Measurements from ENCODE around the gene ZNF581.
A peak's percentile ranks its signal among the peaks of the same experiment; 100 is the strongest.

ZNF581 gene

GRCh38 chr19:55648585-55649267 lies 5.3 kb downstream of the ZNF581 start:
- no peak for DNase-seq (ENCODE audit: low spot score)

- no peak for DNase-seq (ENCODE audit: low spot score)
Observed at GRCh38 chr19:55649268-55650125, 6.0 kb downstream of the ZNF581 start.

GRCh38 chr19:55650126-55650557 lies 6.7 kb downstream of the ZNF581 start:
- DNase-seq (ENCODE audit: low spot score), result no peak

- no peak for DNase-seq (ENCODE audit: low spot score)
Observed at GRCh38 chr19:55650602-55651230, 7.3 kb downstream of the ZNF581 start.

- DNase-seq (ENCODE audit: low spot score), result no peak
Observed at GRCh38 chr19:55651236-55651635, 7.8 kb downstream of the ZNF581 start.

DNA sequence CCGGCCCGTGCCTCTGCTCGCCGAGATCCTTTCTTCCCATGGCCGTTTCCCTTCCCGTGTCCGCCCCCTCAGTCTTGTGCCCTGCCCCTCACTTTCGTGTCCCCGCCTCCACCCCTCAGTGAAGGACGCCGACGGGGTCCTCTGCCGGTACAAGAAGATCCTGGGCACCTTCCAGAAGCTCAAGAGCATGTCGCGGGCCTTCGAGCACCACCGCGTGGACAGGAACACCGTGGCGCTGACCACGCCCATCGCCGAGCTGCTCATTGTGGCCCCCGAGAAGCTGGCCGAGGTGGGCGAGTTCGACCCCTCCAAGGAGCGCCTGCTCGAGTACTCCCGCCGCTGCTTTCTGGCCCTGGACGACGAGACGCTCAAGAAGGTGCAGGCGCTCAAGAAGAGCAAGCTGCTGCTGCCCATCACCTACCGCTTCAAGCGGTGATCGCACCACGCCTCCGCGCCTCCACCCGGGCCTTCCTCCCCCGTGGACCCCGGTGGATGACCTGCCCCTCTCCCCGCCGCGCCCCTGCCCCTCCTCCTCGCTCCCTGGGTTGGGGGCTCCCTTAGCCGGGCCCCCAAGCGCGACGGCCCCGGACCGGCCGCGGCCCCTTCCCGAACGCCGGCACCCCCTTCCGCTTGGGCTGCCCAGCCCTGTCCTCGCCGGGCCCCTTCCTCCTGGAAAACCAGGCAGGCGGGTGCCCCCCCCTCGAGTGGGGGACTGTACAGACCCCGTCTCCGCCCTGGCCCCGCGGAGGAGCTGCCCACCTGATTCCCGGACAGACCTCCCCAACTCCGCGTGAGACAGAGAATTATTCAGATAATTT lies 9.1 kb downstream of the ZNF581 start:
- no peak for DNase-seq (ENCODE audit: low spot score)

GRCh38 chr19:55653651-55654322 lies 10.3 kb downstream of the ZNF581 start:
- DNase-seq (ENCODE audit: low spot score), result peak; percentile 99

GRCh38 chr19:55654323-55654867 lies 10.9 kb downstream of the ZNF581 start:
- DNase-seq (ENCODE audit: low spot score), result peak; percentile 100

DNA sequence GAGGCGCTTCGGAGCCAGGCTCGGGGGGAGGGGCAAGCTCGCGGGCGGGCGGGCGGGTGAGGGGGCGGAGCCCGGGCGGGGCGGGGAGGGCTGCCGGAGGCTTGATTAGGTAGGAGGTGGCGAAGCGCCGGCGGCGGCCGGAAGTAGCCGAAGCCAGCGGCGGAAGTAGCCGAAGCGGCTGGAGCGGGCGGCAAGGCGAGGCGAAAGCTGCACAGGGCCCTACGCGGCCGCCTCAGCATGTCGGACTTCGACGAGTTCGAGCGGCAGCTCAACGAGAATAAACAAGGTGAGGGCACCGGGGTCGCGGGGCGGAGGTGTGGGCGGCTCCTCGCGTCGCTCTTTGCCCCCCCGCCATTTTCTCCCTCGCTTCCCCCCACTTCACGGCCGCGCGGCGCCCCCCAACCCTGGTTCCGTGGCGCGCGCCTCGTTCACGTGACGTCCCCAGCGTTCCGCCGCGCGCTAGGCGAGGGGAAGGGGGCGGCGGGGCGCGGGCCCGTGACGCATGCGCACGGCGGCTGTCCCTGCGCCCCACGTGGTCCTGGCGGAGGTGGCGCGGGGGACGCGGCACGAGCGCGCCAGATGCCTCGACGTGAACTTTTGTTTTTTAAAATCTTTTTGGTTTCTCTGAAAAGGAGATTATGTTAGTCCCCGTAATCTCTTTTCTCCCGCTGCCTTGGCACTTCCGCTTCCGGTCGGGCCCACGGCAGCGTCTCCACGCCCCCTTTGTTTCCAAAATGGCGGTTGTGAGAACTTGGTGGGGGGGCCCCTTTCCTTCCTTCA lies 11.6 kb downstream of the ZNF581 start, which contains the start of gene U2AF2:
TSS of gene U2AF2 (plus strand) at position 168 of the 780 bp plus-strand sequence. CDS start at position 238, 70 bp downstream.
- DNase-seq (ENCODE audit: low spot score), result peak; percentile 96

GRCh38 chr19:55655648-55656040 lies 12.2 kb downstream of the ZNF581 start:
- DNase-seq (ENCODE audit: low spot score), result no peak

DNA sequence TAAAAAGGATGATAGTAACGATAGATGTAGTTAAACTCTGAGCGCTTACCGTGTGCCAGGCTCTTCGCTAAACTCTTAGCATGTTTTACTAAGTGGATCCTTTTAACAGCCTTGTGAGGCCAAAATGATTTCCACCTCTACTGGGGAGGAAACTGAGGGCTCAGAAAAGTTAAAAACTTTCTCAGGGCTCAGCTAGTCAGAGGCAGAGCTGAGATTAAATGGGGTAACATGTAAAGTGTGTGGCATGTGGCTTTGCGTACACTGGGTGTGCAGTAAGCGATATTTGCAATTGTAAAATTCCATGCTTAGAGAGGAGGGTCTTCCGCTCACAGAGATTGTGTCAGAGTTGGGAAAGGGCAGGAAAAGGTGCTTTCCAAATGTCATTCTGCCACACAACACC lies 13.1 kb downstream of the ZNF581 start:
- DNase-seq (ENCODE audit: low spot score), result no peak

DNA sequence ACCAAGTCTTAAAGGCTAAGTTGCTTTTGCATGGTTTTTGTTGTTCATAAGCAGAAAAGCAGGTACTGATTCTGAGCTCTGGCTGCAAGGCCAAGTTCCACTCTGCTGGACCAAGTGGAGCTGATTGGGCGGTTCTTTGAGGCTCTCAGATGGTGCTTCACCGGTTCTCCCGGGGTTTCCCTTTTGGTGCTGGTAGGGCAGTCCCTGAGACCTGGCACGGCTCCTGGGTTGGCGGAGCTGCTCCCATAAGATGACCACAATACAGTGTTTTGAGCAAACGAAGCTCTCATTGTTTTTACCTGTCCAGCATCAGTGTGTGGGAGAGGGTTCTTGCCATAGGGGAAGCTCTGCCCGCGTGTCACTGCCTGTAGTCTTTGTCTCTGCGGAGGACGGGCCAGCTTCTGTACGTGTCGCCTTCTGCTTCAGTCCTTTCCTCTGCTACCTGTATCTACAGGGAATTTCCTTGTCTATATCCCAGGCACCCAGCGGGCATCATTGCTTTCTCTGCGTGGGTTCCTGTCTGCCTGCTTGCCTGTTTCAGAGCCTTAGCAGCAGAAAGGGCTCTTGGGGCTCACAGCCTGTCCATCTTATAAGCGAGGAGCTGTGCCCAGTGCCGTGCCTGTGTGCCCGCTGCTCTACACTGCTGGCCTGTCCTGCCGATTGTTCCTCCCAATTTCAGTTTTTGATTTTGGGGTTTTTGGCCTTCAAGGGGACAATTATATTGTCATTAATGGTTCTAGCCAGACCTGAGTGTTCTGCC lies 13.7 kb downstream of the ZNF581 start:
- DNase-seq (ENCODE audit: low spot score), result no peak

DNA sequence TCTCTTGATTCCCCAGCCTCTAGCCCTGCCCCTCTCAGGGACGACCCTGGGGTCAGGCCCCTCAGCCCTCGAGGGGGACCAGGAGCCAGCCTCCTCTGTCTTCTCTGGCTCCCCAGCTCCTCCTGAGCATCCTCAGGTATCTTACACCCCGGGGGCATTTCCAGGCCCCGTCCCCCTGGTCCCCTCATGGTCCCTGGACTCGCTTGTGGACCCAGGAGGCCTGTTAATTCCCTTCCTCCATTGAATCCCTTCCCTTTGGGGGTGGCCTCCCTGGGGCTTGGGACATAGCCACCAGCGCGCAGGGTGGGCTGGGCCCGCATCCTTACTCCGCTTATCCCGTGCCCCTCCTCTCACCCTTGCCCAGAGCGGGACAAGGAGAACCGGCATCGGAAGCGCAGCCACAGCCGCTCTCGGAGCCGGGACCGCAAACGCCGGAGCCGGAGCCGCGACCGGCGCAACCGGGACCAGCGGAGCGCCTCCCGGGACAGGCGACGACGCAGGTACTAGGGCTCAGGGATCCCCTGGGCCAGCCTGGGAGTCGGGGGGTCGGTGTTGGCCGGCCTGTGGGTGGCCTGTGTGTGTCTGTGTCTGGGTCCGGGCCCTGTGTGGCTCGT lies 15.5 kb downstream of the ZNF581 start:
- DNase-seq (ENCODE audit: low spot score), result no peak

DNA sequence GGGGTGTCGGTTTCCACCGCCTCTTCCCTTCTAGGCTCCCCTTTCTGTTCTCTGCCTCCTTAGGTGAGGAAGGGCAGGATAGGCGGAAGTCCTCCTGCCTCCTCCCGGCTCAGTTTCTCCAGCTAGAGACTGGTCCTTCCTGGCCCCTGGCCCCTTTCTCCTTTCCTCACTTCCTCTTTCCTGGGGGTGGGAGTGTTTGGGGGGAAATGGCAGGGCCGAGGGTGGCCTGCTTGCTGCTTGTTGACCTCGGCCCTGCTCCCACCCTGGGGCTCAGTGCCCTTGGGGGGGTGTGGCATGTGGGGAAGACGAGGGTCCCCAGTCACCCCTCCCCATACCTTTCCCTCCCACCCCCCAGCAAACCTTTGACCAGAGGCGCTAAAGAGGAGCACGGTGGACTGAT lies 16.4 kb downstream of the ZNF581 start:
- DNase-seq (ENCODE audit: low spot score), result no peak

DNA sequence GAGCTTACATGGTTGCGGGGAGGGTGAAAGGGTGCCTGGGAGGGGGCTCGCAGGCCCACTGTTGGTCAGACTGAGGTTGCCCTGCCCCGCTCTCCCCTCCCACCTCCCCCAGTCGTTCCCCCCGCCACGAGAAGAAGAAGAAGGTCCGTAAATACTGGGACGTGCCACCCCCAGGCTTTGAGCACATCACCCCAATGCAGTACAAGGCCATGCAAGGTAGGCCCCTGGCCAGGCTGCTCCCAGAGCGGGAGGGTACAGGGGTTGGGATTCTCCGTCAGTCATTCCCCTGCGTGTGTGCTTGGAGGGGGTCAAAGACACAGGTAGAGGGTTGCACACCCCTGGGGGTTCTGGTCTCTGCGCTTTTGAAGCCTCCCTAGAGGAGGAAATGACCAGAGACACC lies 17.0 kb downstream of the ZNF581 start:
- DNase-seq (ENCODE audit: low spot score), result no peak

DNA sequence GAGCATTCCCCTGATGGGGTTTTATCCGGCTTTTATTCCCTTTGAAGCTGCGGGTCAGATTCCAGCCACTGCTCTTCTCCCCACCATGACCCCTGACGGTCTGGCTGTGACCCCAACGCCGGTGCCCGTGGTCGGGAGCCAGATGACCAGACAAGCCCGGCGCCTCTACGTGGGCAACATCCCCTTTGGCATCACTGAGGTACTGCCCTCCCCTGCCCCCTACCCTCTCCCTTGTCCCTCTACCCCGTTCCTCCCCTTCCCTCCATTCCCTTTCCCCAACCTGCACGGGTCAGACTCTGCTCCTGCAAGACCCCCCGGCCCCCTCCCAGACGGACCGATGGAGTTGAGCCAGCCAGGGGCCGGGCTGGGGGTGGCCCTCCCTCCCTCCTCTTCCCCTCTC lies 17.5 kb downstream of the ZNF581 start:
- no peak for DNase-seq (ENCODE audit: low spot score)

- no peak for DNase-seq (ENCODE audit: low spot score)
Observed at GRCh38 chr19:55661826-55662225, 18.4 kb downstream of the ZNF581 start.

- no peak for DNase-seq (ENCODE audit: low spot score)
Observed at GRCh38 chr19:55663846-55664536, 20.5 kb downstream of the ZNF581 start.
